HG03558 (cell line): ENCODE measurements around the gene NELFCD.
A peak's percentile ranks its signal among the peaks of the same experiment; 100 is the strongest.
"Not testable (repeated sequence)": the region's sequence is repeated elsewhere in the genome, so short reads cannot be mapped to it uniquely, and the experiment has no call there.

Experiments used
- ATAC-seq: cut with Tn5 transposase; IDR thresholded peaks from one replicate; pipeline ENCODE4 v1.9.1; 2021; ENCODE audit warnings: moderate number of reproducible peaks; ENCODE audit not compliant: unreplicated experiment; ENCODE audit errors: extremely low read depth

Gene NELFCD

DNA sequence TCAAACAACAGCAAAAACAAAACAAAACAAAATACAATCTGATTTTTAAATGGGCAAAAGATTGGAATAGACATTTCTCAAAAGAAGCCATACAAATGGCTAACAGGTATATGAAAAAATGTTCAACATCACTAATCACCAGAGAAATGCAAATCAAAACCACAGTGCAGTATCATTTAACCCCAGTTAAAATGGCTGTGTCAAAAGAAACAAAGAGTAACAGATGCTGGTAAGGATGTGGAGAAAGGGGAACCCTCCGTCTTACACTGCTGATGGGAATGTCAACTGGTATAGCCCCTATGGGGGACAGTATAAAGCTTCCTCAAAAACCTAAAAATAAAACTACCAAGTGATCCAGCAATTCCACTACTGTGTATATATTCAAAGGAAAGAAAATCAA is 10.9 kb upstream of the NELFCD start:
- no peak for ATAC-seq

- ATAC-seq, result no peak
These were observed 9.6 kb upstream of the NELFCD start for GRCh38 chr20:58971429-58971828.

GRCh38 chr20:58973179-58973578 is 7.9 kb upstream of the NELFCD start:
- no peak for ATAC-seq

DNA sequence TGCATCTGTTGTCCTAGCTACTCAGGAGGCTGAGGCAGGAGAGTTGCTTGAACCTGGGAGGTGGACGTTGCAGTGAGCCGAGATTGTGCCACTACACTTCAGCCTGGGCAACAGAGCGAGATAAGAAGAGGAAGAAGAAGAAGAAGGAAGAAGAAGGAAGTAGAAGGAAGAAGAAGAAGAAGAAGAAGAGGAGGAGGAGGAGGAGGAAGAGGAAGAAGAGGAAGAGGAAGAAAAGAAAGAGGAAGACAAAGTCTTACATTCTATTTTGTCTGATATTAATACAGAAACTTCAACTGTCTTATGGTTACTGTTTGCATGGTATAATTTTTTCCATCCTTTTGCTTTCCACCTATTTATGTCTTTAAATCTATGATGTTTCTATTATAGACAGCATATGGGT is 7.2 kb upstream of the NELFCD start:
- ATAC-seq, result no peak

DNA sequence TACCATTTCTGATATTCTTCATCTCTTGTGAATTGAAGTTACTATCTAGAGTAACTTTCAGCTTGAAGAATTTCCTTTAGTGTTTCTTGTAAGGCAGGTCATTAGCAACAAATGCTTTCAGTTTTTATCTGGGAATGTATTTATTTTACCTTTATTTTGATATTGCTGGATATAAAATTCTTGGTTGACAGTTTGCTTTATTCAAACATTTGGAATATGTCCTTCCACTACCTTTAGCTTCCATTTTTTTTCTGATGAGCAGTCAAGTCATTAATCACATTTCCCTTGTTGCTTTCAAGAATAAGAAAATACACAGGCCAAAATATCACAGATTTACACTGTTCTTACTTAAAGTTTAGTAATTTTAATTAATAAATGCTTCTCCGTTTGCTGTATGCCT is 5.7 kb upstream of the NELFCD start:
- ATAC-seq, result no peak

GRCh38 chr20:58976061-58976730 is 4.9 kb upstream of the NELFCD start:
- peak; percentile 32 for ATAC-seq

DNA sequence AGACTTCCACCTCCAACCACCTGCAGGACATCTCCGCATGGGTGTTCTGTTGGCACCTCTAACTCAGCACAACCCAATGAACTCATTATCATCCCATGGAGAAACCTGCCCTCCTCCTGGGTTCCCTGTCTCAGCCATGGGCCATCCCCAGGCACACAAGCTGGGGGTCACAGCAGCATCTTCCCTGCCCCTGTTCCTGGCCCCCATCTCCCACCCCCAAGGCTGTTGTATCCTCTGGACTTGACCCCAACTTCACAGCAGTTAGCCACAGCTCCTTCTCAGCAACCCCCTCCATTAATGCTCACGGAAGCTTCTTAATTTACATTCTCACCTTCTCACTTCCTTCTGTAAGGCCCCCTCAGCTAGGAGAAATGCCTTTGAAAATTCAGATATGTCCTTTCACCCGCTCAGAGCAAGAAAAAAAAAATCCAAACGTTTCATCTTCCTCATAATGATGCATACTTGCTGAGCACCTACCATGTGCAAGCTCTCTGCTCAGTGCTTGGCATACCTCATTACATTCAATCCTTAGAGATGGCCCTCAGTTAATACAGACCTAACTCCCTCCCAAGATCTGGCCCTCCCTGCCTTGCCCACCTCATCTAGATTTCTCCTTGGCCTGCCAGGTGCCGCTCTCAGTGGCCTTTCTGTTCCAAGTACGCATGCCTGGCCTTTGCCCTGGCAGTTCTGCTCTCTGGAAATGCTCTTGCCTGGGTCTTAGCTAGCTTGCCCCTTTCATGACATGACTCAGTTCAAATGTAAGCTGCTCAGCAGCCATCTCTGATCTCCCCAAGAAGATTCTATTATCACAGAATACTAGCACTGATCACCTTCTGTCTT is 2.5 kb upstream of the NELFCD start:
- ATAC-seq, result no peak

DNA sequence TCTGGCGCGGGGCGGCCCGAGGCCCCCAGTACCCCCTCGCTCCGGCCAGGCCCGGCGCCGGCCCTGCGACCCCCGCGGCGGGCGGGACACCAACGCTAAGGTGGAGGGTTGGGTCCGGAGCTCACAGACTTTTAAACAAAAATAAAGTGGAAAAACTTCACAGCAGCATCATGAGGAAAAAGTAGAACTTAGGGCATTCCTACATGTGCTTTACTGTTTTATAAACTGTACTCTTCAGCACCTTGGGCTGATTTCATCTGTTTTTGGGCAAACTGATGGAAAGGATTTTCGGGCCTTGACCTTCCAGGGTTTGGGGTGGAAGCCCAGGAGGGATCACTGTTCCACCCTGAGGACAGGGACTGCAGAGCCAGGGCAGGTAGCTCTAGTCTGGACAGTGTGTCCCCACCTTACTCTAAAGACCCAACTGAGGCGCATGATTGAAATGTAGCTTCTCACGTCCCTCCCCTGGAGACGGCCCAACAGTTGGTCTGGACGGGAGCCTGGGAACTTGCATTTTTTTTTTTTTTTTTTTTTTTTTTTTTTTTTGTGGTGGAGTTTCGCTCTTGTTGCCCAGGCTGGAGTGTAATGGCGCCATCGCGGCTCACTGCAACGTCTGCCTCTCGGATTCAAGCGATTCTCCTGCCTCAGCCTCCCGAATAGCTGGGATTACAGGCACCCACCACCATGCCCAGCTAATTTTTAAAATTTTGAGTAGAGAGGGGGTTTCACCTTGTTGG is 740 bp downstream of the NELFCD start:
- ATAC-seq, result peak; percentile 12

DNA sequence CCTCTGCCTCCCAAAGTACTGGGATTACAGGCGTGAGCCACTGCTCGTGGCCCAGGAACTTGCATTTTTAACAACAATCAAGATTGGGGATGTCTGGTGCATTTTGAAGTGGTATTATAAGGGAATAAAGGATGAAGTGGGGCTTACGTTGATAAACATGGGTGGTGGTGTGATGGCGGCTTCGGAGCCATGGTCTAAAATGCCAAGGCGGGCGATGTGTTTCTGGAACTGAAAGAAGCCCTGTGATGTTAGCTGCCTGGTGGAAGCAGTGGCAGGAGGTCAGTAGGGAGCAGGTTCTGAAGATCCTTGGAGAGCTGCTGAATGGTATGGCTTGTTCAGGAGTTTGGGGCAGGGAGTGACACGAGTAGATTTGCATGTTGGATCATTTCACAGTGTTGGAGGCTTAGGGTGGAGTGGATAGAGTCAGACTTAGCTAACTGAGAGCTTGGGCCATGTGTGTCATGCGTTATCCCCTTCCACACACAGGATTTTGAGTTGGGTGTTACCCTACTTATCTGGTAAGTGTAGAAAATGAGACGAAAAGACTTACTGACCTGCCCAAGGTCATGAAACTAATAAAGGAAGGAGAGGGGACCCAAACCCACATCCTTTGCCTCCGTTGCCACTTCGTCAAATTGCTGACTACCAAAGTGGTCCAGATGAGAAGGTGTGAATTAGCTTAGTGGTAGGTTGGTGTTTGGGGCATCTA is 1.5 kb downstream of the NELFCD start:
- no peak for ATAC-seq

- not testable (repeated sequence) for ATAC-seq
These were observed 2.0 kb downstream of the NELFCD start for GRCh38 chr20:58983115-58983468.

- ATAC-seq, result no peak
These were observed 3.6 kb downstream of the NELFCD start for GRCh38 chr20:58984691-58985090.

DNA sequence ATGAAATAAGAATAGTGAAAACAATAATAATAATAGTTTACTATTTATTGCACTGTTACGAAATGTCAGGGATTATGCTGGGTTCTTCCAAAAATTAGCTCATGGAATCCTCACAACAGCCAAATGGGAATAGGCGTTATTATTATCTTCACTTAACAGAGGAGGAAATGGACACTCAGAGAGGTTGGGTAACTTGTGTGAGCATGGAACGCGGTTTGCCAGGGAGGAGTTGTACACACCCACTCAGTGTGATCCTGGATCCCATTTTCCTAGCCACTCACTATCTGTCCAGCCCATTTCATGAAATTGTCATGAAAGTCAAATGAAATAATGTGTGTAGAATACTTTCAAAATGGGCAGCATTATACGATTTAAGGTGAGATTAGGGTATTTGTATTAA is 4.6 kb downstream of the NELFCD start:
- no peak for ATAC-seq

- ATAC-seq, result no peak
These were observed 5.4 kb downstream of the NELFCD start for GRCh38 chr20:58986286-58986967.

DNA sequence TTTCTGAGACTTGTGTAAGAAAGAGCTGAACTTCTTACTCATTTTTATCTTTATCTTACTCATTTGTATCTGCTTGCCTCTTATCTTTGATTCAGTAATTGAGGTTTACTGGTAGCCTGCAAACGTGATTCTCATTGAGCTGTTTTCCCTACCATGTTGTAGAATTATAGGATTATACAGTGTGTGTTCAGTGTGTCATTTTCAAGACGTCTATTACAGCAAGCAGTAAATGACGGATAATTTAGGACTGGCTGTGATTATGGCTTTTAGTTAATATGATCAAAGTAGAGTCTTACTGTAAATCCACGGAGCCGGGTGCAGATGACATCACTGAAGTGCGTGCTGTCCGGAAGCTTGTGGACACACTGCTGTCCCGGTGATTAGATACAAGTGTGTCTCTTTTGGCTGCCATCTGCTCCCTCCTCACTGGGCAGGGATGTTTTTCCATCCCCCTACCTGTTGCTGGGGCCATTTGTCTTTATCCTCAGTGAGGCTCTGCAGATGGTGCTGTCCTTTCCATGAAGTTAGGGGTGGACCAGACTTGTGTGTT is 6.0 kb downstream of the NELFCD start:
- ATAC-seq, result no peak

- no peak for ATAC-seq
These were observed 6.9 kb downstream of the NELFCD start for GRCh38 chr20:58987790-58988564.

GRCh38 chr20:58988565-58988882 is 7.5 kb downstream of the NELFCD start:
- no peak for ATAC-seq

- no peak for ATAC-seq
These were observed 8.1 kb downstream of the NELFCD start for GRCh38 chr20:58989196-58989595.

DNA sequence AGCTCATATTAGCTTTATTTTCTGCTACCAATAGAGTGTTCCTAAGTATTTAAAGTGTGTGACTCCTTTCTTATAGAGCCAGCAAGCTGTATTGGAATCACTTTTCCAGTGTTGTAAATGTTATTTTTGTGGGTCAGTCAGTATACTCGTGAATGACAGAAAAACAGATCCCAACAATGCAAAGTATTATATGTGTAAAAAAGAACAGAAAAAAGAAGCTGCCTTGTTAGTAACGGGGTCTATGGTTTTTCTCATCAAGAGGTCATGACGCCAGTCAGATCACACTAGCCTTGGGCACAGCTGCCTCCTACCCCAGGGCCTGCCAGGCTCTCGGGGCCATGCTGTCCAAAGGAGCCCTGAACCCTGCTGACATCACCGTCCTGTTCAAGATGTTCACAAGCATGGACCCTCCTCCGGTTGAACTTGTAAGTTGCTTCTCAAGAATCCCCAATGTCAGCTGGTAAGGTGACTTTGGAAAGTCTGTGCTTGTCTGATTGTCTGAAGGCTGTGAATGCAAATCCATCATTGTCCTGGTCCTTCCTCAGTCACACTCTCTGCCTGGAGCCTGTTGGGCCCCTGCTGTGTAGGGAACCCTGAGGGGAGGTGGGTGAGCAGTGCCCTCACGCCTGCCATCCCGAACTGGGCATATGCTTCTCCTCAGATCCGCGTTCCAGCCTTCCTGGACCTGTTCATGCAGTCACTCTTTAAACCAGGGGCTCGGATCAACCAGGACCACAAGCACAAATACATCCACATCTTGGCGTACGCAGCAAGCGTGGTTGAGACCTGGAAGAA is 9.8 kb downstream of the NELFCD start:
- ATAC-seq, result no peak
